DND-41 (cell line): ENCODE data around the gene CUL3.

Source experiments
- CTCF ChIP-seq: IDR thresholded peaks from 2 replicates; pipeline ENCODE4 v1.5.1; 2012; ENCODE audit warnings: borderline replicate concordance, low read length, moderate library complexity, mild to moderate bottlenecking; ENCODE audit not compliant: poor library complexity, severe bottlenecking; ENCODE audit errors: extremely low read depth
- EZH2 ChIP-seq: IDR thresholded peaks from 3 replicates; pipeline ENCODE4 v1.6.1; 2012; ENCODE audit warnings: borderline replicate concordance, low read depth, mild to moderate bottlenecking, moderate library complexity, low read length, inconsistent platforms; ENCODE audit not compliant: severe bottlenecking

GRCh38 chr2:224601923-224602322 is 16.8 kb upstream of the CUL3 start:
- no peak for TF ChIP-seq CTCF
- no peak for TF ChIP-seq EZH2
